HG03558 (cell line): Measurements from ENCODE around the gene AKAP13.
A peak's percentile ranks its signal among the peaks of the same experiment; 100 is the strongest.
"Not testable (repeated sequence)": the region's sequence is repeated elsewhere in the genome, so short reads cannot be mapped to it uniquely, and the experiment has no call there.

Source experiments
- ATAC-seq: cut with Tn5 transposase; IDR thresholded peaks from one replicate; pipeline ENCODE4 v1.9.1; 2021; ENCODE audit warnings: moderate number of reproducible peaks; ENCODE audit not compliant: unreplicated experiment; ENCODE audit errors: extremely low read depth

The AKAP13 gene

DNA sequence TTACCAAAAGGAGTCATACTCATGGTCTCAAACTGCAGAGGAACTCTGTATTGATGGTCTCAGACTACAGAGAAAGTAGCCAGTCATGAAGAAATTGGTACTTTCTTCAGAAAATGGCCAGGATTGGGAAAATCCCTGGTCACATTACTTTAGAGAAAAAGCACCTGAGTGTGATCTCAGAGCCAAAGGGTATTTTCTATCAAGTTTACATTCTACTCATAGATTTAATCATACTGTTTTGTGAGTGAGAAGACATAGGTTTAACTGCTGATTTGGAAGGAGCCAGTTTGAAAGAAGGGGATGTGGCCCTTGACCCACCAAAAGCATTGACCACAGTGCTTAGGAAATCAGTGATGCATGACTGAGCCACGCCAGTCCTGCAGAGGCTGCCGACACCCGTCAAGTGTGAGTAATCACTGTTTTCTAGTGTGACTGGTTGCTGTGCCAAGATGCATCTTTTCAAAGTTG lies 203.6 kb downstream of the AKAP13 start:
- ATAC-seq = peak; percentile 27

DNA sequence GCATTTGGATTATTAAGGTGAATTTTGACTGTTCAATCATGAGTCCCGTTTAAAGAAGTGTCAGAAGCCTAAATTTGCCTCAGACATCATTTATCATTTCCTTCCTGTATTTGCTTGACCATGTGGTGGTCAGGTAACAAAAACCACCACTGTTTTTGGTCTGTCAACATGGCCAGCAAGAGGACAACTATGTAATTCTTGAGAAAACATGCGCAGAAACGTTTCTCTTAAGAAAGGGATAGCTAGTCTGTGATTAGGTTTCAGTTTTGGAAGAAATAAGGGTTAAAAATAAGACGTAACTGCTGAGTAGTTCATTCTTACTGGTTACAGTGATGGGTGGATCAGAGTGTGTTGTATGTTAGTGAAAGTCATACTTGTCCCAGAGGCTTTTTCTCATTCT lies 204.5 kb downstream of the AKAP13 start:
- ATAC-seq = no peak

DNA sequence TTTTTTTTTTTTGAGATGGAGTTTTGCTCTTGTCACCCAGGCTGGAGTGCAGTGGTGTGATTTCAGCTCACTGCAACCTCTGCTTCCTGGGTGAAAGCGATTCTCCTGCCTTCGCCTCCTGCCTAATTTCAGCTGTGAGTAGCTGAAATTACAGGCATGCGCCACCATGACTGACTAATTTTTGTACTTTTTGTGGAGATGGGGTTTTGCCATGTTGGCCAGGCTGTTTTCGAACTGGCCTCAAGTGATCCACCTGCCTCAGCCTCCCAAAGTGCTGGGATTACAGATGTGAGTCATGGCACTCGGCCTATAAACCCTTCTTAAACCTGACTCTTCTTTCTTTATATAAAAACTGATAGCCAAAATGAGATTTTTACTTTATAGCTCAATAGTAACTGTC lies 205.8 kb downstream of the AKAP13 start:
- not testable (repeated sequence) for ATAC-seq

DNA sequence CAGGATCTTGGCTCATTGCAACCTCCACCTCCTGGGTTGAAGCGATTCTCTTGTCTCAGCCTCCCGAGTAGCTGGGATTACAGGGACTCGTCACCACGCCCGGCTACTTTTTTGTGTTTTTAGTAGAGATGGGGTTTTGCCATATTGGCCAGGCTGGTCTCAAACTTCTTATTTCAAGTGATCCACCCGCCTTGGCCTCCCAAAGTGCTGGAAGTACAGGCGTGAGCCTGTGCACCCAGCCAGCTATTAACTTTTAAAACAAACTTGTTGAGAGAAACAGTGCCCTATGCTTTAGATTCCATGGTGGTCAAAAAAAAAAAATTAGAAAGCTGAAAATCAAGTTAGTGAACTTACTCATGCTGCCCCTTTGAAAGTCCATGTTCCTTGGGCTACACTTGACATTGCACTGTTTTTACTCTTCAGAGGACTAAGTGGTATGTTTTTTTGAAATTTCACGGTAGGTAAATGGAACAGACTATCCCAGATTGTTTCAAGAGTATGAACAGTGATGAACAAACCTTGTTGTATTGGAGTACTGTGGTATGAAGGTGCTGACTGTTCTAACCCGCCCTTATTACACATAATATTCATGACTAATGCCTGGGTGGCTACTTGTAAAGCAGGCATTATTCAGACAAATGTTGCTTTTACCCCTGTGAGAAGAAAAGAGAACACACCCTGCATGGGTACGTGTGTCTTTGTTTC lies 207.5 kb downstream of the AKAP13 start:
- no peak for ATAC-seq

DNA sequence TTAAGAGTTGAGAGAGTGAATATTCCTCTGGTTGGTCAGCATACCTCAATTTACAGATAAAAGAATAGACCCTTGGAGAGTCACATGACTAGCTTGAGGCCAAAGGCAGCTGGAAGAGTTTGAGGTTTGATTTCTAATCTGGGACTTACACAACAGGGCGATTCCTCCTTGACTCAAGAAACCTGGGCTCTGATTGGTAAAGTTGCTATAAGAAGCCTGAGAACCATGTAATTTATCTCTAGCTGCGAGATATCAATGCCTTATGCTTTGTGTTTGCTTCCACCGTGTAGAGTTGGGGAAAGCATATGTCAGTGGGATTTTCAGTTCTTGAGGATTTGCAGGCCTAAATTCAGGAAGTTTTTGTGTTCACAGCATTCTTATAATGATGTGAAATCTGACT lies 208.3 kb downstream of the AKAP13 start:
- ATAC-seq = no peak

DNA sequence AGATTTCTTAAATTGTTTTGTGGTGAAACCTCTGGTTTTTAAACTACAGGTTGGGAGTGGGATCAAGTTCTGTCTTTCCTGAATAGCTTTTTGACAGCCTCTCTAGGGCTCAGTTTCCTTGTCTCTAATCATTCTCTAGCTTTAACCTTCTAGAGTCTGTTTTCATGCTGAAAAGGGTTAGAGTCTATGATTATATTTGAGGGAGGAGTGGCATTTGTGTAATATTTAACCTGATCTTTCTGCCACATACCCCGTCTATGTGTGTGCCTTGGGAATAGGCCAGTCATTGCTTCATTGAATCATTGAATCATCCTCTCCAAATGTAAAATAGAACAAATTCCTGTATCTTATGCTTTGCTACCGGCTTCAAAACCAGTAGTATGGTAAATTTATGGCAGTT lies 209.4 kb downstream of the AKAP13 start:
- ATAC-seq = no peak

DNA sequence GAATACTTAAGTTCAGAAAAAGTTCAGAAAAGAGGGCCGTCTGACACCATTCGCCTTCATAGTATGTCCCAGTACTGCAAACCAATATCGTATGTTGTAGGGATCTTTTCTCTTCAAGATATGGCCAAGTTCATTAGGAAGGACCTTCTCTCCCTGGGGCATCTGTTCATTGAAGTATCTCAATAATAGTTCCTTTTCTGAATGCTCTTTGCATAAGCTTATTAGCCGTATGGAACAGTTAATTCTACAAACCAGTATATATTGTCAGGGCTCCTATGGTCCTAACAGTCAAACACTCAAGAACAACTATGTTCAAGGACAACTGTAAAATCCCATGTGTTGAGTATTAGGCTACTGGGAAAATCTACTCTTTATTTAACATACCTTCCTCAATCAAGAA lies 211.2 kb downstream of the AKAP13 start:
- ATAC-seq = no peak

DNA sequence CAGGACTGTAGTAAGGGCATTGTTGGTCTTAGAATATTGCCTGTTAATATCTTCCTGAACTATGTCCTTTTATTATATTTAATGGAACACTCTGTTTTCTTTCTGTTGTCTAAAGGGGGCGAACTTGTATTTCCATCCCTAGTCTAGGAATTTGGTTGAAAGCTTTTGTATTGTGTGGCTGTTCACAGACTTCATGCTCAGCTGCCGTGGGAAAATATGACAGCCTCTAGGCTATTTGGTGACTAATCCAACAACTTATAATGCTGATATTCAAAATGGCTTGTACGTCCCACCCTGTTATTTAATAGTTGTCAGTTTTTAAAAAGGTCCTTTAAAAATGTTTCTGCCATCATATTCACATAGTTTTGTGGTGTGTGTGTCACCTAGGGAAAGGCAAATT lies 211.7 kb downstream of the AKAP13 start:
- no peak for ATAC-seq

DNA sequence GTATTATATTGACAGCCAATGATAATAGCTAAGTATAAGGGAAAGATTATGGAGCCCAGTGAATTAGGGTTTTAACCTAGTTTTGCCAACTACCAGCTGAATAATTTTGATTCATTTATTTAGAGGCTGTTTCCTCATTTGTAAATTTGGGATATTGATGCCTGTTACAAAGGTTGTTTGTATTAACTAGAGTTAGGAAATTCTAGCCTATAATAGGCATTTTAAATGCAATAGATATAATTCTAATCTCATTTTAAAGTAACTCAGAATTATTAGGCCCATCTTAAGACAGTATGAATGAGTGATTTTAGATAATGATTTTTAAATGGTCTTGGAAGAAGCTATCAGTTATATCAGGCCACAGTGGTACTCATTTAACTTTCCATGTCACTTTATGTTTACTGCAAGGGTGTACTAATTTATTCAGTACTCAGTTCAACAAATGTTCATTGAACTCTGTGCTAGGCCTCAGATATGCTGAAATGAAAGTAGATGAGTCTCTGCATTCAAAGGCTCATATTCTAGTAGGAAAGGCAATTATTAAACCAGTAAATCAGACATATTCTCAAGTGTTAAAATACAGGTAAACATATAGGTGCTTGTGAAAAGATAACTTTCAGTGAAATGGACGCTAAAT lies 213.5 kb downstream of the AKAP13 start:
- no peak for ATAC-seq

DNA sequence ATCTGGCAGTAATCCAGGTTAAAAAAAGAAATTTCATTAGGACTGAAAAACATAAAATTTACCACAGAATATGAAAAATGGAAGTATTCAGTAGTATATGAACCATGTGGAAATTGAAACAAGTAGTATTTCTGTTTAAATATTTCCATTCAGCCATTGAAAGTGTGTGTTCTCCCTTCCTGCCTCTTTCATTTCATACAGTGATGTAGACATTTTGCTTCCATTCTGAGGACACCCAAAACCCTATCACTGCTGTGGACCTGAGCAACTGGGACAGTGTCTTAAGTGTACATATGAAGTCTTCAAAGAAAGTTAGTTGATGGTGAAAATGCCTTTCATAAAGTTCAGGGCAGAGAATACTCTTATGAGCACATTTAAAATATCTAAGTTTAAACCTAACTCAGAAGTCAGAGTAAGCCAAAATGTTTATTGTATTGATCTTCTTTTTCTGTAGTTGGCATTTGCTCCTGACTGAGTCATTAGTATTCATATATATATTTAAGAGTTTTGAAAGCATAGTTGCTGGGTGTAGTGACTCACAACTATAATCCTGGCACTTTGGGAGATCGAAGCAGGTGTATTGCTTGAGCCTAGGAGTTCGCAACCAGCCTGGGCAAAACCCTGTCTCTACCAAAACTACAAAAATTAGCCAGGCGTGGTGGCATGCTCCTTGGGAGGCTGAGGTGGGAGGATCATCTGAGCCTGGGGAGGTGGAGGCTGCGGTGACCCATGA lies 215.6 kb downstream of the AKAP13 start:
- no peak for ATAC-seq

DNA sequence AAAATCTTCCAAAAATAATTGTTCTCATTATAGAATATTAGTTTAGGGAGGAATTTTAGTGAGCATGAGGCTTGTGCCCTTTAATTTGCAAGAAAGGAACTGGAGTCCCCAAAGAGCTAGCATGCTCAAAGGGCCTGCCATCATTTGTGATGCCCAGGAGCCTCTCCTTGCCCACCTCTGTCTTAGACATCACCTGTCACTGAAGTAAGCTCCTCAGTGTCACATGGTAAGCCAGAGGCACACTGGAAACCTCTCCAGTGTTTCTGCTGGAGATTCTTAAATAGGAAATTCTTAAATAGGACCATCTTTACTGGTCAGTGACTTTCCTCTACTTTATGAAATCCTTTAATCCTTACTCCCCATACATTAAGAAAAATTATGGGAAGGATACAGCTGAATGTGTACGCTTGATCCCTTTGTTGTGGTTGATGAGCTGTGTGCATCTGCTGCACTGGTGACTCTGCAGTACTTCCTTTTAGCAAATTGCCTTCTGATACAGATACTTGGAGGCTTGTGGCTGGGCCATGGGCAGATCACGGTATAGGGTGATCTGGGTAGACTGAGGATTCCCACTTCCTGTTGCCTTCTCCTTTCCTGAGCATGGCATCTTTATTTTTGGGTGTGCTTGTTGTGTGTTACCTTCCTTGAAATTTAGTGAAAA lies 216.9 kb downstream of the AKAP13 start:
- no peak for ATAC-seq

DNA sequence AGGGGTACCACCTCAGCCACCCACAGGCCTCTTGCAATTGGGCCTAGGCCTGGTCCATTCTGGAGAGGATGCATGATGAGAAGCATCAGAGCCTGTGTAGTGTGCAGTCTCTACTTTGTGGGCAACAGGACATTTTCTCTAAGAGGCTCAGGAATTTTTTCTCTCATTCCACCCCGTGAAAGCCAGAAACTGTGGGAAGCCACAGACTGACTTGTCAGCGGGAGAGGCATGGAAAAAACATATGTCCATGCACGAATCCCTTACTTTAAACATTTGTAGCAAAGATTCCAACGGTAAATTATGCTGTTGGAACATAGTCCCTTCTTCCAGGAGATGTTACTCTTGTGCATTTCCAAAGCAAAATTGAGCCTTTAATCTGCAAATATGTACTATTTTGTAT lies 217.8 kb downstream of the AKAP13 start:
- ATAC-seq = no peak

DNA sequence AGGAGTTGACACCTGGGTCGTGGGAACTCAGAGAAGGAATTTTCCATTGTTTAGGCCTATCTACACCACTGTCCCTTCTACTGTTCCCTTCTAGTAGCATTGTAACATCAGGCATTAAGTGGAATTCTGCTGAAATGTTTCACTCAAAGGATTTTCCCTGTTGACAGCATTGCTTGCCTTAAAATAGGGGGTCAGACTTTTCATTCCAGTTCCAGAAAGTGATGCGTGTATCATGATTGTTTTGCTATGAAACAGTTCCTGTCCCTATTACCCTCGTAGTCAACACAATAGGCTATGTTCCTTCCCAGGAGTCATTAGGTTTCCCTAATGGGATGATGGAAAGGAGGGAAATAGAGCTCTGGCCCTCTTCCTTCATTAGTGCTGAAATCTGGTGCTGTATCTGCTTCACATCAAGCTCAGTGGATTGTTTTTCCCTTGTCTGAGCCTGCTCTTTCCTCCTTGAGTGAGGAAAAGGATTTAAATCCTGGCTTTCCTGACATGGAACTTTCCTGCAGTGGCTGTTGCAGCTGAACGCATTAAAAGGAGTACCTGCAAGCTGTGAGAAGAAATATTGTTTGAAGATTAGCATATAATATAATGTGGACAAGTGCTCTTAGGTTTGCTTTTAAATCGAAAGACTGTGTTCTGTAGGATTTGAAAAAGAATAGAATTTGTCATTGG lies 218.5 kb downstream of the AKAP13 start:
- no peak for ATAC-seq

DNA sequence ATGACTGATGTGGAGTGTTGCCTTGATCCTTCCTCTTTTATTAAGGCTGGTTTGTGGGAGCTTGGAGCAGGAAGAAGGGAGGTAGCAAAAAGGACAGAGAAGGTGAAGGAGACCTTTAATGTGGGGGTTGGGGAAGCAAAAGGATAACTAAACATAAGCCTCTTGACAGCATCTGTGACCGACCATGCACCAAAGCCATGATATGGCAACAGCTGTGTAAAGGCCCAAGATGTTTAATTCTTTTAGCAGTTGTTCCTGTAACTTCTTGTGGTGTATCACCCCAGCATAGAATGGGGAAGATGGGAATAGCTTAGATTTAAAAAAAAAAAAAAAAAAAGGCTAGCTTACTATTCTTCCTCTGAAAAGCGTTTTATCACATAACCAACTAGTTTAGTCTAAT lies 219.6 kb downstream of the AKAP13 start:
- ATAC-seq = no peak

DNA sequence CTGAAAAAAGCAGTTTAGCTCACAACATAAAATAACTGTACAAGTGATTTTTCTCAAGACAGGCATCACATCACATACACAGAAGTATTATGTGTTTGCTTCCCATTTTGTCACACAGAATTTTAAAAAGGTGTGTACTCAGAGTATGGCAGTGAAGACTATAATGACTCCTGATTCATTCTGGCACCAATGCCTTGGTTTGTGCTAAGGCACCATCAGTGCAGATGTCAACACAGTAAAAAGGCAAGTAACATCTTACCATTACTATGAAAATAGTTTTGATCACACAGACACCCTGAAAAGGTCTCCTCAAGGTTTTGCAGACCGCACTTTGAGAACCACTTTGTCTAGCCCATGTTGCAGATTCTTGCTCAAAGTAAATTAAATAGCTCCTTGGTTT lies 222.8 kb downstream of the AKAP13 start:
- no peak for ATAC-seq

DNA sequence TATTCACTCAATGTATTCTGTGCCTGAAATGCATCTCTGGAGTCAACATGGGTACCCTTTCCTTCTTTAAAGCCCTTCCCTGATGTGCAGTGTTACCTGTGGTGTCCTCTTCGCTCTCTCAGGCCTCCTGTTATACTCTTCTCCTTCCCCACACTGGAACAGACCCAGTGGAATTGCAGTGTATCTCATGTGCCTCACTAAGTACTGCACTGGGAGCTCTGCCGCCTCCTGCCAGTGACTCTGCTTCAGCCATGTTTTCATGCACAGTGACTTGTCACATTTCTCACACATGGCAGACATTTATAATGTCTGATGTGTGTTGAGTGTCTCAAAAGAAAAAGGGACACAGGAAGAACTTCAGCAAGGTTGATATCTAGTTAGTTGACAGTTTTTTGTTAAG lies 223.3 kb downstream of the AKAP13 start:
- no peak for ATAC-seq

DNA sequence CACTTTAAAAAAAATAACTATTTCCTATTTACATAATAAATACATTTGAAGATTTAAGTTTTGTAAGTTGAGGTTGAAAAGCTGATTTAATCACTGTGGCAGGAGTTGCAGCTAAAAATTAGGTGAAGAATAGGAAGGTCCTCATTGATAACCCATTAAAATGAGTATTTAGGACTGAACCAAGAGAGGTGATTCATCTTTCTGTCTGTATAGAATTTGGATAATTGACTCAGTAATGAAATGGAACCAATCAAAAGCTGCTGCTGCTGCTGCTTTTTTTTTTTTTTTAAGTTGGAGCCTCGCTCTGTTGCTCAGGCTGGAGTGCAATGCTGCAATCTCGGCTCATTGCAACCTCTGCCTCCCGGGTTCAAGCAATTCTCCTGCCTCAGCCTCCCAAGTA lies 223.8 kb downstream of the AKAP13 start:
- ATAC-seq = no peak

DNA sequence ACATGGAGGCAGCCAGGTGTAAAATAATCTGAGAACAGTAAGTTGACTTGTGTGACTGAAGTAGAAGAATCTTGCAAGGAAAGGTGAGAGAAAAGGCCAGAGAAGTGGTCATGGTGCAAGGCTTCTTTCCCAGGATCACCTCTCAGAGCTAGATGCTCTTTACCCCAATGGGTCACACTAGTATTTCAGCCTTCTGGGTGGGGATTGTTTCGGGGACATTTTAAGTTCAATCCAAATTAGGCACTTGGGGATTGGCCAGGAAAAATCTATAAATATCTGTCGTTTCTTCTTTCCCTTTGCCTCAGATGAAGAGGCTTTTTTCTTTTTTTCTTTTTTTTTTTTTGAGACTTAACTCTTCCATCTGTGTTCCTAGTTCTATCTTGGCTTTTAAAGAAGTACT lies 226.3 kb downstream of the AKAP13 start:
- ATAC-seq = no peak

DNA sequence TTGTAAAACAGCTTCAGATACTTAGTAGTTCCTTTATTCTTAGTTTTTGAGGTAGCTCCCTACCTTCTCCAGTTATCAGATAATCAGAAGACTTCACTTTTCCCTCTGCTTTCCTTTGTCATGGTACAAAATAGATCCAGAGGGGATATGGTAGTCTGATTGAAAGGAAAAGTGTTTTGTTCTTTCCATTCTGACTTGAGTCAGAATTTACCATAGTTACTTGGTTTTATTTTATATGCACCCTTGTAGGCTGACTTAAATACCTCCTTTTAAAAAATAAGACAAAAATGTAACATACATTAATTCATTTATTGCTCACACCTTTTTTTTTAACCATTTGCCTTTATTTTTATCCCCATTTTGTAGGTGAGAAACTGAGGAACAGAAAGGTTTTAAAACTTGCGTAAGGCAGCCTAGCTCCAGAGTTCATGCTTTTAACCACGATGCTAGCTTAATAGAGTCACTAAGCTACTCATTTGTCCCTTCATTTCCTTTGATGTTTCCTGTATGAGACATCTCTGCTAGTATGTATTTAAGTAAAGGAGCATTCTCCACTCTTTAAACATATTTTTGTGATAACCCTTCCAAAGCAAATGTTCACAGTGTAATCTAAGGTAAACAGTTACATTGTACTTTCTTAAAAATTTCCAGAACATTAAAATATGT lies 226.9 kb downstream of the AKAP13 start:
- ATAC-seq = no peak

DNA sequence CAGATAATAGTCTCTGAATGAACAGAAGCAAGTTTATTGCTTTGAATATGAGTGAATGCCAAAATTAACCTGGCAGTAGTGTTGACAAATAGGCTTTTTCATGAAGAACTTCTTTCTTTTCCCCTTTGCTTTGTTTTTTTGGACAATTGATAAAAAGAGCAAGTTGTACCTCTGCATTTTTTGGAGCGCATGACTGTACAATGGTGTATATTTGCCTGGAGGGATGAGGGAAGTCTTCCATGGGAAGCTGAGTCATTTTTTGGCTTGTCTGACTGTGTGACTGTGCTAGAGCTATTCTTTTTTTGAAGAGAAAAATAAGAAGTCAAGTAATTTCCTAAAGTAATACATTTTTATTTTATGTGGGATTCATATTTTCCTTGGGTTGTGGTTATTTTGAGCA lies 227.4 kb downstream of the AKAP13 start:
- ATAC-seq = no peak
